Spleen (tissue), 11 donors: ENCODE results near the gene LRRC28. TPM values are rescaled to one million over a fixed set of nuclear protein-coding genes. Genes with fewer than 3 reads are reported as not detected.

ENCODE experiments used
- DNase-seq: peaks from one replicate; pipeline ENCODE4 v3.0.0-alpha.2; 2020
- H3K27ac ChIP-seq, 8 donors: fragments of 200-600 bp; sonication (generic) in 7 of 8; 1 replicate in 4 of 8; 2 replicates in 4 of 8; pipeline versions ENCODE4 v1.5.0 to v1.8.0; 2016 to 2021; ENCODE audit warnings: inconsistent platforms in 4 of 8, mild to moderate bottlenecking in 4 of 8, moderate library complexity in 1 of 8
- H3K27me3 ChIP-seq, 7 donors: fragments of 200-600 bp; sonication (generic) in 6 of 7; replicated peaks in 1 of 7; 1 replicate in 4 of 7; 2 replicates in 3 of 7; pipeline versions ENCODE4 v1.5.0 to v1.8.0; 2016 to 2021; ENCODE audit warnings: inconsistent platforms in 3 of 7, mild to moderate bottlenecking in 1 of 7
- H3K36me3 ChIP-seq, 6 donors: fragments of 200-600 bp; sonication (generic) in 5 of 6; 1 replicate in 4 of 6; 2 replicates in 2 of 6; pipeline versions ENCODE4 v1.5.0 to v1.8.0; 2016 to 2021; ENCODE audit warnings: inconsistent platforms in 2 of 6
- H3K4me1 ChIP-seq, 6 donors: fragments of 200-600 bp; sonication (generic) in 5 of 6; 1 replicate in 3 of 6; 2 replicates in 3 of 6; pipeline versions ENCODE4 v1.5.0 to v1.8.0; 2016 to 2021; ENCODE audit warnings: inconsistent platforms in 3 of 6
- H3K4me3 ChIP-seq, 8 donors: fragments of 200-600 bp; sonication (generic) in 7 of 8; 1 replicate in 4 of 8; 2 replicates in 4 of 8; pipeline versions ENCODE4 v1.5.0 to v1.8.0; 2016 to 2021; ENCODE audit warnings: inconsistent platforms in 4 of 8, mild to moderate bottlenecking in 4 of 8, moderate library complexity in 2 of 8
- H3K9me3 ChIP-seq, 8 donors: fragments of 200-600 bp; sonication (generic) in 7 of 8; 1 replicate in 4 of 8; 2 replicates in 4 of 8; pipeline versions ENCODE4 v1.5.0 to v1.8.0; 2016 to 2021; ENCODE audit warnings: inconsistent platforms in 4 of 8
- CTCF ChIP-seq, 11 experiments: fragments of 200-600 bp in 7 of 11; fragments of 450-650 bp in 4 of 11; sonication (generic) in 4 of 11; IDR thresholded peaks in 8 of 11; conservative IDR thresholded peaks in 3 of 11; 1 replicate in 7 of 11; 2 replicates in 4 of 11; pipeline versions ENCODE4 v1.4.0 to v1.8.0; 2016 to 2021; ENCODE audit warnings: antibody characterized with exemption in 11 of 11, inconsistent platforms in 4 of 11, mild to moderate bottlenecking in 1 of 11
- POLR2A ChIP-seq, 3 donors: fragments of 450-650 bp; IDR thresholded peaks; one replicate each; pipeline ENCODE4 v1.5.1; 2017; ENCODE audit warnings: antibody characterized with exemption in 3 of 3, mild to moderate bottlenecking in 1 of 3
- POLR2AphosphoS5 ChIP-seq, 3 donors: sonication (generic); formaldehyde crosslinking; IDR thresholded peaks; one replicate each; pipeline ENCODE4 v1.5.1; 2017; ENCODE audit warnings: antibody characterized with exemption in 3 of 3
- WGBS, 5 donors: extraction: QIAGEN DNeasy Blood & Tissue Kit in 3 of 5; methylation state at CpG; one replicate each; pipeline versions ENCODE4 v1.1.5 to v1.1.7; 2013 to 2018; 5-methylcytosine and 5-hydroxymethylcytosine counted together
- intact Hi-C: fragments of 100-400 bp; cut with DNase I; formaldehyde crosslinking; loops from one replicate; pipeline ENCODE4 v1.15.0; 2023; ENCODE audit warnings: low total_unique reads
- polyA plus RNA-seq, 3 donors: library from polyadenylated mRNA; stranded (reverse); fragments of 200-250 nt; gene quantifications; one replicate each; pipeline ENCODE4 v1.2.1, GENCODE V29; 2013
- total RNA-seq, 7 donors: library from RNA; depleted of rRNA in 3 of 7; stranded (reverse); fragments of >200 nt in 3 of 7; fragmentation: NEBNext Ultra II Directional in 4 of 7; extraction: Animal tissue kit (Norgen Biotek cat#: 25700) in 4 of 7; gene quantifications; one replicate each; pipeline versions ENCODE4 v1.1.0 to v1.2.1, GENCODE V29; 2016 to 2021
- donor health status: healthy with polysubstance abuse.
- donor health status: DM: no; HTN: no; CAD: no; lungs with moderate emphysema.
- donor health status: DM: no; HTN: no; CAD: no.
- donor health status: Bipolar disorder and iron deficiency.
- donor health status: healthy.
- donor health status: DM: no; HTN: no; CAD: no.
- donor health status: DM: yes; HTN: yes; CAD: no.

Gene LRRC28
- total and polyA plus RNA-seq, 10 donors = 6.0 to 63.3 (median 24.2) TPM

- intact Hi-C loops = no loop called here
- WGBS, 5 donors = 92 to 99% (median 94%) methylated on average over 6 of the region's 6 CpGs
- Histone ChIP-seq H3K27ac (peak overlapping the region in 1 of 8 donors; percentile 33), H3K36me3 (peaks cover 0 to 16% (median 0%) of the 10 kb centered on the region in 6 donors), H3K4me3 (no peak overlapping the region), H3K27me3 (no peaks in the 10 kb centered on the region), H3K4me1 (peaks cover 0 to 14% (median 4%) of the 10 kb centered on the region in 6 donors), H3K9me3 (no peaks in the 10 kb centered on the region)
- TF ChIP-seq POLR2A (IDR thresholded peaks at IDR 0.05) = no peak
- no peak for TF ChIP-seq POLR2AphosphoS5 (IDR thresholded peaks at IDR 0.05)
- no peak for DNase-seq
Measured at GRCh38 chr15:99385005-99385669, 133.9 kb downstream of the LRRC28 start.

- peaks cover 0 to 16% (median 0%) of the 10 kb centered on the region in 6 donors for H3K36me3 ChIP-seq
- no peak for DNase-seq
- H3K27ac ChIP-seq = peak overlapping the region in 4 of 8 donors; percentile 38 to 65 (median 50)
- H3K27me3 ChIP-seq = no peaks in the 10 kb centered on the region
- peaks cover 0 to 3% (median 0%) of the 10 kb centered on the region in 8 donors for H3K9me3 ChIP-seq
- intact Hi-C loops = no loop called here
- TF ChIP-seq POLR2AphosphoS5 (IDR thresholded peaks at IDR 0.05) (peak in 1 of 3 donors; percentile 26), CTCF (IDR thresholded peaks at IDR 0.05 in 8 of 11, conservative IDR thresholded peaks at IDR 0.05 in 3 of 11) (no peak), POLR2A (IDR thresholded peaks at IDR 0.05) (no peak)
- 53 to 73% (median 61%) methylated on average over 3 of the region's 3 CpGs for WGBS, 5 donors
- H3K4me3 ChIP-seq = no peak overlapping the region
- H3K4me1 ChIP-seq = peaks cover 0 to 14% (median 4%) of the 10 kb centered on the region in 6 donors
Measured at GRCh38 chr15:99385865-99386264, 134.6 kb downstream of the LRRC28 start.

DNA sequence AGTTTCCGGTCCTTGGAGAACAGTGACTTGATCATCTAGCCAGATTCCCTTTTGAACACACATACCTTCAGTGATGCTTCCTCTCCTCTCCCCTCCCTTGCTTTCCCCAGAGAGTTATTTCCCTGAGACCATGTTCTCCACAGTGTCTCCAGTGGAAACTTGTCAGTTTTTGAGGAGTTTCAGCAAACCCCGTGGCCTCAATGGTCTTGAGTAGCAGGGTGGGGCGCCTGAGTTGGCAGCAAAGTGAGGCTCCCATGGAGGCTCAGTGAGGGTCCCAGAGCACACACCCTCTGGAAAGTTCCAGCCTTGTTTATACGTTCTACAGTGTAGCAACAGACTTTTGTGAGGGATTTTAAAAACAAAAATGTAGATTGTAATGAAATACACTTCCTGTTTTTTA is 135.1 kb downstream of the LRRC28 start:
- DNase-seq = no peak
- peak overlapping the region in 6 of 8 donors; percentile 12 to 65 (median 38) for H3K27ac ChIP-seq
- TF ChIP-seq POLR2AphosphoS5 (IDR thresholded peaks at IDR 0.05) = no peak
- no peak for TF ChIP-seq CTCF (IDR thresholded peaks at IDR 0.05 in 8 of 11, conservative IDR thresholded peaks at IDR 0.05 in 3 of 11)
- no peak for TF ChIP-seq POLR2A (IDR thresholded peaks at IDR 0.05)
- H3K36me3 ChIP-seq = peaks cover 0 to 16% (median 0%) of the 10 kb centered on the region in 6 donors
- intact Hi-C loops = no loop called here
- H3K4me1 ChIP-seq = peaks cover 0 to 14% (median 4%) of the 10 kb centered on the region in 6 donors
- no peak overlapping the region for H3K4me3 ChIP-seq
- peaks cover 0 to 8% (median 4%) of the 10 kb centered on the region in 8 donors for H3K9me3 ChIP-seq
- WGBS, 5 donors = 62 to 82% (median 76%) methylated on average over 4 of the region's 4 CpGs
- no peaks in the 10 kb centered on the region for H3K27me3 ChIP-seq

DNA sequence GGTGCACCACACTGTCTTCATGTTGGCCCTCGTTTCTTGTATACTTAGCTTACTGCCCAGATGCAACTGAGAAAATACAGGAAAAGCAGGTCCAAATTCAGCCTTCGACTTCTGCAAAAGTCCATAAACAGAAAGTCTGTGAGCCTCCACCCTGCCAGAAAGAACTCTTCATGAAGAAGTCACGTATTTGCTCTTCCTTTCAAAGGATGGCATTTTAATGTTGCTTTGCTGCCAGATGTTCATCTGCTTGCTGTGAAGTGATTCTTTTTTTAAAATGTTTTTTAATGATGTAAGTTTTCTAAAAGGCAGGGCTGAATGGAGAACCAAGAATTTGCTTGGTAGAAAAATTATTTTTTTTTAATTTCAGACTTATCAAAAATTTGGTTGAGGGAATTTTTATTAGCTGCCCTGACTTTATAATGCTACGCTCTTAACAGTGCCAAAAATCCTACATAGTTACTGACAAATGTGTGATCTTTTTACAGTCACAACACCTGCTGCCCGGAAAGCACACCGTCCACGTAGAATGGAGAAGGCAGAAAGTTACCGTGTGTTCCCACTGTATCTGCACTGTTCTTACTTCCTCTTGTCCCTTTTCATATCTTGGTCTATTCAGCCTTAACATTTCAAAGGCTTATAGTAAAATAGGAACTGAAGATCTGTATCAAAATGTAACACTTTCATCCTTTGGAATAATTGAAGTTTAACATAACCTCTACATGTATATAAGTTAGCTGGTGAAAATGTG is 136.3 kb downstream of the LRRC28 start:
- H3K9me3 ChIP-seq = peaks cover 0 to 19% (median 16%) of the 10 kb centered on the region in 8 donors
- no peak overlapping the region for H3K4me3 ChIP-seq
- DNase-seq = no peak
- no peaks in the 10 kb centered on the region for H3K27me3 ChIP-seq
- no peak for TF ChIP-seq POLR2A (IDR thresholded peaks at IDR 0.05)
- TF ChIP-seq POLR2AphosphoS5 (IDR thresholded peaks at IDR 0.05) = no peak
- TF ChIP-seq CTCF (IDR thresholded peaks at IDR 0.05 in 8 of 11, conservative IDR thresholded peaks at IDR 0.05 in 3 of 11) = no peak
- intact Hi-C loops = no loop called here
- 70 to 73% (median 71%) methylated on average over 8 of the region's 8 CpGs for WGBS, 5 donors
- peaks cover 0 to 14% (median 4%) of the 10 kb centered on the region in 6 donors for H3K4me1 ChIP-seq
- peaks cover 0 to 16% (median 0%) of the 10 kb centered on the region in 6 donors for H3K36me3 ChIP-seq
- H3K27ac ChIP-seq = no peak overlapping the region
